RWPE2 (cell line): ENCODE results near the gene TMEM87B.
"Not testable (repeated sequence)": the region's sequence is repeated elsewhere in the genome, so short reads cannot be mapped to it uniquely, and the experiment has no call there.

Experiments used
- ATAC-seq: fragments of 200-7000 bp; cut with Tn5 transposase; 3 replicates; pipeline ENCODE4 v1.9.1; 2021; ENCODE audit warnings: low read depth
- DNase-seq: peaks from one replicate; pipeline ENCODE4 v3.0.0-alpha.2; 2020; ENCODE audit warnings: low spot score
- H3K27ac ChIP-seq: fragments of 450-650 bp; 2 replicates; pipeline ENCODE4 v1.5.1; 2017; ENCODE audit warnings: mild to moderate bottlenecking; ENCODE audit not compliant: poor library complexity, severe bottlenecking
- H3K27me3 ChIP-seq: fragments of 250-450 bp; sonication (Bioruptor Pico); 2 replicates; pipeline ENCODE4 v1.5.1; 2021; ENCODE audit warnings: mild to moderate bottlenecking, moderate library complexity; ENCODE audit not compliant: insufficient read depth, poor library complexity, severe bottlenecking
- H3K36me3 ChIP-seq: fragments of 250-450 bp; sonication (Bioruptor Pico); 2 replicates; pipeline ENCODE4 v1.5.1; 2020; ENCODE audit warnings: low read depth, mild to moderate bottlenecking, moderate library complexity
- H3K4me1 ChIP-seq: fragments of 250-450 bp; sonication (Bioruptor Pico); 2 replicates; pipeline ENCODE4 v1.5.1; 2021; ENCODE audit warnings: mild to moderate bottlenecking, moderate library complexity; ENCODE audit not compliant: insufficient read depth, poor library complexity, severe bottlenecking
- H3K4me3 ChIP-seq: fragments of 250-450 bp; sonication (Bioruptor Pico); 2 replicates; pipeline ENCODE4 v1.5.1; 2021; ENCODE audit warnings: mild to moderate bottlenecking, moderate library complexity; ENCODE audit not compliant: severe bottlenecking
- H3K9me3 ChIP-seq: fragments of 250-450 bp; sonication (Bioruptor Pico); 2 replicates; pipeline ENCODE4 v1.5.1; 2021; ENCODE audit warnings: mild to moderate bottlenecking, moderate library complexity; ENCODE audit not compliant: severe bottlenecking
- TF ChIP-seq, protein P1 (sequence below): fragments of 450-650 bp; IDR thresholded peaks from one replicate; pipeline ENCODE4 v1.5.1; 2017; ENCODE audit warnings: mild to moderate bottlenecking, moderate library complexity; ENCODE audit not compliant: poor library complexity, severe bottlenecking

Gene TMEM87B

DNA sequence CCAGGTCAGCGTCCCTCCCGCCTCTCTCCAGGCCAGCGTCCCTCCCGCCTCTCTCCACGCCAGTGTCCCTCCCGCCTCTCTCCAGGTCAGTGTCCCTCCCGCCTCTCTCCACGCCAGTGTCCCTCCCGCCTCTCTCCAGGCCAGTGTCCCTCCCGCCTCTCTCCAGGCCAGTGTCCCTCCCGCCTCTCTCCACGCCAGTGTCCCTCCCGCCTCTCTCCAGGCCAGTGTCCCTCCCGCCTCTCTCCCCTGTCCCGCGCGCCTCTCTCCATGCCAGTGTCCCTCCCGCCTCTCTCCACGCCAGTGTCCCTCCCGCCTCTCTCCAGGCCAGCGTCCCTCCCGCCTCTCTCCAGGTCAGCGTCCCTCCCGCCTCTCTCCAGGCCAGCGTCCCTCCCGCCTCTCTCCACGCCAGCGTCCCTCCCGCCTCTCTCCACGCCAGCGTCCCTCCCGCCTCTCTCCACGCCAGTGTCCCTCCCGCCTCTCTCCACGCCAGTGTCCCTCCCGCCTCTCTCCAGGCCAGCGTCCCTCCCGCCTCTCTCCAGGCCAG lies 84.7 kb downstream of the TMEM87B start:
- ATAC-seq, H3K27ac ChIP-seq, H3K36me3 ChIP-seq, H3K4me3 ChIP-seq, DNase-seq, H3K4me1 ChIP-seq, H3K27me3 ChIP-seq, H3K9me3 ChIP-seq: not testable (repeated sequence)

DNA sequence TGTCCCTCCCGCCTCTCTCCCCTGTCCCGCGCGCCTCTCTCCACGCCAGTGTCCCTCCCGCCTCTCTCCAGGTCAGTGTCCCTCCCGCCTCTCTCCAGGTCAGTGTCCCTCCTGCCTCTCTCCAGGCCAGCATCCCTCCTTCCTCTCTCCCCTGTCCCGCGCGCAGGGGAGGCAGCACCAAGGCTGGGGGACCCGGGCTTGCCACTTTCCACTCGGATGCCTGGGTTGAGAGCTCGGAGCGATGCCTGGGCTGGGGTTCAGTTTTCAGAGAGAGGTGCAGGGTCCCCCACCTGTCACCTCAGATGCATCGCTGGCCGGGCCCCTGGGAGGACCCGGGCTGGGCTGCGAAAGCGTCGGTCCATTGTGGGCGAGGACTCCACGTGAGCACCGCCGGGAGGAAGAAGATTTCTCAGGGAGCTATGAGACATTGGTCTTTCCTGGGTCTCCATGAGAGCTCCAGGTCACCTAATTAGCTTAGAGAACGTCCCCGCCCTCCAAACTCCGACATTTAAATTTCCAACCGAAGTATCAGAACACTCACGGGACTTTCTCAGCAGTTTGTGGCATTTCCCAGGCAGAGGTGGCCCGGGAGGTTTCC lies 85.2 kb downstream of the TMEM87B start:
- Histone ChIP-seq H3K9me3 (no peaks in the 10 kb centered on the region), H3K27ac (no peak overlapping the region), H3K4me1 (peaks cover 5% of the 10 kb centered on the region), H3K36me3 (no peaks in the 10 kb centered on the region), H3K4me3 (no peak overlapping the region), H3K27me3 (peaks cover 3% of the 10 kb centered on the region)
- TF ChIP-seq, protein P1, sequence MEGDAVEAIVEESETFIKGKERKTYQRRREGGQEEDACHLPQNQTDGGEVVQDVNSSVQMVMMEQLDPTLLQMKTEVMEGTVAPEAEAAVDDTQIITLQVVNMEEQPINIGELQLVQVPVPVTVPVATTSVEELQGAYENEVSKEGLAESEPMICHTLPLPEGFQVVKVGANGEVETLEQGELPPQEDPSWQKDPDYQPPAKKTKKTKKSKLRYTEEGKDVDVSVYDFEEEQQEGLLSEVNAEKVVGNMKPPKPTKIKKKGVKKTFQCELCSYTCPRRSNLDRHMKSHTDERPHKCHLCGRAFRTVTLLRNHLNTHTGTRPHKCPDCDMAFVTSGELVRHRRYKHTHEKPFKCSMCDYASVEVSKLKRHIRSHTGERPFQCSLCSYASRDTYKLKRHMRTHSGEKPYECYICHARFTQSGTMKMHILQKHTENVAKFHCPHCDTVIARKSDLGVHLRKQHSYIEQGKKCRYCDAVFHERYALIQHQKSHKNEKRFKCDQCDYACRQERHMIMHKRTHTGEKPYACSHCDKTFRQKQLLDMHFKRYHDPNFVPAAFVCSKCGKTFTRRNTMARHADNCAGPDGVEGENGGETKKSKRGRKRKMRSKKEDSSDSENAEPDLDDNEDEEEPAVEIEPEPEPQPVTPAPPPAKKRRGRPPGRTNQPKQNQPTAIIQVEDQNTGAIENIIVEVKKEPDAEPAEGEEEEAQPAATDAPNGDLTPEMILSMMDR: no peak
- DNase-seq (no peak), ATAC-seq (no peak)

DNA sequence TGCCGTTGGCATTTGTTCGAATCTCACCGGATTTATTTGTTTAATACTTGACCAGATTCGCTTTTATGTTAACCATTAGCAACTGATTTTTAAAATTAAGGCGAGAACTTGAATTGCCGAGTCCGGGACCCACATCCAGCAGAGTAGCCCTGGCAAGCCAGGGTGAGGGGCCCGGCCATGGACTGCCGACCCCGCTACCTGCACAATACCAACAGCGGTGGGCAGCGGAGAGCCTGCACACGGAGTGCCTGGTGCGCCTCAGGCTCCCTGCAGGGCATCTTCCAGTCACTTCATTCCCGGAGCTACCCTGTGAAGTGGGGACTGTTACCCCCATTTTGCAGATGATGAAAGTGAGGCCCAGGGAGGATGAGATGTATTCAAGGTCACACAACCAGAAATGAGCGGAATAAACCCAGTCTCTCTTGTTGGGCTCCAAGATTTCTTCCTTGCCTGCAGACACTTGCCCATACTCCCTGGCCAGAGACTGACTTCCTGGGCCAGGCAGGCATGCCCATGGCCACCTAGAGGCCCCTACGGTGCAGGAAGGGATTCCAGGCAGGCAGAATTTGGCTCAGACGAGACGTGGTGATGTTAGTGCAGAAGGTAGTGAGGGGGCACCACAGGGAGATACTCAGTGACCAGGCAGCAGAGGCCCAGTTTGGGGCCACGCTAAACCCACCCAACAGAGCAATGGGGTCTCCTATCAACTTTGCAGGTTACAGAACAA lies 86.0 kb downstream of the TMEM87B start:
- TF ChIP-seq, protein P1: no peak
- DNase-seq (no peak), ATAC-seq (no peak)
- Histone ChIP-seq H3K27me3 (peaks cover 3% of the 10 kb centered on the region), H3K4me3 (no peak overlapping the region), H3K9me3 (no peaks in the 10 kb centered on the region), H3K4me1 (peaks cover 5% of the 10 kb centered on the region), H3K27ac (no peak overlapping the region), H3K36me3 (no peaks in the 10 kb centered on the region)

DNA sequence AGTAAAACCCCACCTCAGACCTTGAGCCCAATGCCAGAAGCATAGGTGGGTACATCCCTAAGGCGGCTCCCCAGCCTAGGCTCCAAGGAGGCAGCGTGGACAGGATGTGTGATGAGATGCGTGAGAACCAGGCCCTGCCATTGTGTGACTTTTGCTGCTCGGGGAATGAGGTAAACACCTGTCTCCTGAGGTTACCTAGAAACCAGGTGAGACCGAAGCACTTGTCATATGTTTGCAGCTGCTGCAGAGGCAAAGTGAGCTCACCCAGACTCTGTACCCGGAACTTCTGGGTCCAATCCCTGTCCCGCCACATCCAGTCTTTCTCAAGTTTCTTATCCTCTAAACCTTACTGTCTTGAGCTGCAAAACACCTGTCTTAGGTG lies 86.5 kb downstream of the TMEM87B start:
- H3K4me1 ChIP-seq: peaks cover 5% of the 10 kb centered on the region
- TF ChIP-seq, protein P1: no peak
- H3K36me3 ChIP-seq: no peaks in the 10 kb centered on the region
- no peak overlapping the region for H3K4me3 ChIP-seq
- DNase-seq (no peak), ATAC-seq (no peak)
- H3K27me3 ChIP-seq: peaks cover 3% of the 10 kb centered on the region
- H3K9me3 ChIP-seq: no peaks in the 10 kb centered on the region
- H3K27ac ChIP-seq: no peak overlapping the region

DNA sequence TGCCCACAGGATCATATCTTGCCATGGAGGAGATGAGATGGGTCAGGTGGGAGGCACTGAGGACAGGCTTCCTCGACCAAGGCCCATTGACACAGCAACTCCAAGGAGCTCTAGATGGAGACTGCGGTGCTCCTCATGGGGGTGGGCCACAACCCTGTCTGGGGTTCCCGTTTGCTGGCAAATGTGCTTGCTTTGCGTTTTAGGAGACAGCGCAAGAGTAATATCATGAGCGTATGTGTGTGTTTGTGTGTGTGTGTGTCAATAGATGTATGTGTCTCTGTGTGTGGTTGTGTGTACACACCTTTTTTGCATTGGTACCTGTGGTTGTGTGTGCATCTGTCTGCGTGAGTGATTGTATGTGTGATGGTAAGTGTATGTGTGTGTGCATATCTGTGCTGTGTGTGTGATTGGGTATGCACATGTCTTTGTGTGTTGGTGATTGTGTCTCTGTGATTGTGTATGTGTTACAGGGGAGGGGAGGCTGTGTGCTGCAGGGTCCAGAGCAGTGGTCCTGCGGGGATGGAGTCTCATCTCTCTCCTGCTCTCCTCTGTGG lies 87.5 kb downstream of the TMEM87B start:
- H3K9me3 ChIP-seq: no peaks in the 10 kb centered on the region
- H3K27ac ChIP-seq: no peak overlapping the region
- peaks cover 3% of the 10 kb centered on the region for H3K27me3 ChIP-seq
- DNase-seq (no peak), ATAC-seq (no peak)
- no peaks in the 10 kb centered on the region for H3K36me3 ChIP-seq
- TF ChIP-seq, protein P1: no peak
- peaks cover 4% of the 10 kb centered on the region for H3K4me1 ChIP-seq
- H3K4me3 ChIP-seq: no peak overlapping the region
